HEK293 (cell line): Measurements from ENCODE around the gene CSNK2A1.
"Not testable (repeated sequence)": the region's sequence is repeated elsewhere in the genome, so short reads cannot be mapped to it uniquely, and the experiment has no call there.

Source experiments
- HOXA7 ChIP-seq: sonication (generic); formaldehyde crosslinking; IDR thresholded peaks from 2 replicates; pipeline ENCODE4 v1.8.1; 2022; ENCODE audit warnings: missing genetic modification reagents, borderline replicate concordance
- ZBTB1 ChIP-seq: fragments of 450-650 bp; formaldehyde crosslinking; IDR thresholded peaks from 2 replicates; pipeline ENCODE4 v1.5.1; 2016; ENCODE audit warnings: missing biosample characterization, missing genetic modification characterization
- ZNF561 ChIP-seq: fragments of 450-650 bp; IDR thresholded peaks from 2 replicates; pipeline ENCODE4 v1.5.1; 2018; ENCODE audit warnings: missing biosample characterization, missing genetic modification characterization, borderline replicate concordance
- ZNF701 ChIP-seq: fragments of 450-650 bp; formaldehyde crosslinking; IDR thresholded peaks from 2 replicates; pipeline ENCODE4 v1.5.1; 2016; ENCODE audit warnings: missing biosample characterization, missing genetic modification characterization
- ZNF76 ChIP-seq: fragments of 450-650 bp; formaldehyde crosslinking; IDR thresholded peaks from 2 replicates; pipeline ENCODE4; 2016; ENCODE audit warnings: low read depth, missing biosample characterization, missing genetic modification characterization, borderline replicate concordance
- ZNF791 ChIP-seq: fragments of 450-650 bp; formaldehyde crosslinking; IDR thresholded peaks from 2 replicates; pipeline ENCODE4 v1.5.1; 2016; ENCODE audit warnings: missing biosample characterization, missing genetic modification characterization
- TF ChIP-seq, protein P1 (sequence below): fragments of 450-650 bp; formaldehyde crosslinking; IDR thresholded peaks from 2 replicates; pipeline ENCODE4 v1.5.1; 2016; ENCODE audit warnings: missing biosample characterization, missing genetic modification characterization
- TF ChIP-seq, protein P2 (sequence below): fragments of 450-650 bp; formaldehyde crosslinking; IDR thresholded peaks from 2 replicates; pipeline ENCODE4 v1.5.1; 2017; ENCODE audit warnings: missing biosample characterization, missing genetic modification characterization

DNA sequence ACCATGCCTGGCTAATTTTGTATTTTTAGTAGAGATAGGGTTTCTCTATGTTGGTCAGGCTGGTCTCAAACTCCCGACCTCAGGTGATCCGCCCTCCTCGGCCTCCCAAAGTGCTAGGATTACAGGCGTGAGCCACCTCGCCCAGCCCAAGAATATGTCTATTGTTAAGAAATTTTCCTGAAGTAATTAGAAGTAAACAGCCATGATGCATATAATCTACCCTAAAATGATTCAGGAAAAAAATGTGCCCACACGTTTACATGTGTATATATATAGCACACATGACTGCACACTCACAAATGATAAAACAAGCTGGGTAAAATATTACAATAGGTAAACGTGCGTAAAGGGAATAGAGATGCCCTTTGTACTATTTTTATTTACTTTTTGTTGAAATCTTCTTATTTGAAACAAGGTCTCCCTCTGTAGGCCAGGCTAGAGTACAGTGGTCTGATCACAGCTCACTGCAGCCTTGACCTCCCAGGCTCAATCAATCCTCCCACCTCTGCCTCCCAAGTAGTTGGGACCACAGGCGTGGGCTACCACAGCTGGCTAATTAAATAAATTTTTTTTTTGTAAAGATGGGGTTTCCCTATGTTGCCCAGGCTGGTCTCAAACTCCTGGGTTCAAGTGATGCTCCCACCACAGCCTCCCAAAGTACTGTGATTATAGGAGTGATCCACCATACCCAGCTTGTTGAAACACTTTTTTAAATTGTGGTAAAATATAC lies 33.1 kb downstream of the CSNK2A1 start:
- TF ChIP-seq, protein P1, sequence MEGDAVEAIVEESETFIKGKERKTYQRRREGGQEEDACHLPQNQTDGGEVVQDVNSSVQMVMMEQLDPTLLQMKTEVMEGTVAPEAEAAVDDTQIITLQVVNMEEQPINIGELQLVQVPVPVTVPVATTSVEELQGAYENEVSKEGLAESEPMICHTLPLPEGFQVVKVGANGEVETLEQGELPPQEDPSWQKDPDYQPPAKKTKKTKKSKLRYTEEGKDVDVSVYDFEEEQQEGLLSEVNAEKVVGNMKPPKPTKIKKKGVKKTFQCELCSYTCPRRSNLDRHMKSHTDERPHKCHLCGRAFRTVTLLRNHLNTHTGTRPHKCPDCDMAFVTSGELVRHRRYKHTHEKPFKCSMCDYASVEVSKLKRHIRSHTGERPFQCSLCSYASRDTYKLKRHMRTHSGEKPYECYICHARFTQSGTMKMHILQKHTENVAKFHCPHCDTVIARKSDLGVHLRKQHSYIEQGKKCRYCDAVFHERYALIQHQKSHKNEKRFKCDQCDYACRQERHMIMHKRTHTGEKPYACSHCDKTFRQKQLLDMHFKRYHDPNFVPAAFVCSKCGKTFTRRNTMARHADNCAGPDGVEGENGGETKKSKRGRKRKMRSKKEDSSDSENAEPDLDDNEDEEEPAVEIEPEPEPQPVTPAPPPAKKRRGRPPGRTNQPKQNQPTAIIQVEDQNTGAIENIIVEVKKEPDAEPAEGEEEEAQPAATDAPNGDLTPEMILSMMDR: not testable (repeated sequence)
- not testable (repeated sequence) for TF ChIP-seq ZNF561; ZNF701 (tag by site-specific recombination); ZBTB1 (tag by site-specific recombination); ZNF791 (tag by site-specific recombination); ZNF76 (tag by site-specific recombination); HOXA7 (CRISPR knock-in tag)
- TF ChIP-seq, protein P2, sequence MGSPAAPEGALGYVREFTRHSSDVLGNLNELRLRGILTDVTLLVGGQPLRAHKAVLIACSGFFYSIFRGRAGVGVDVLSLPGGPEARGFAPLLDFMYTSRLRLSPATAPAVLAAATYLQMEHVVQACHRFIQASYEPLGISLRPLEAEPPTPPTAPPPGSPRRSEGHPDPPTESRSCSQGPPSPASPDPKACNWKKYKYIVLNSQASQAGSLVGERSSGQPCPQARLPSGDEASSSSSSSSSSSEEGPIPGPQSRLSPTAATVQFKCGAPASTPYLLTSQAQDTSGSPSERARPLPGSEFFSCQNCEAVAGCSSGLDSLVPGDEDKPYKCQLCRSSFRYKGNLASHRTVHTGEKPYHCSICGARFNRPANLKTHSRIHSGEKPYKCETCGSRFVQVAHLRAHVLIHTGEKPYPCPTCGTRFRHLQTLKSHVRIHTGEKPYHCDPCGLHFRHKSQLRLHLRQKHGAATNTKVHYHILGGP (tag by site-specific recombination): not testable (repeated sequence)
